NOMO-1 treated with DMSO at 0.1 percent for 48 hours (cell line): Measurements from ENCODE around the gene CEP192.
"Not testable (repeated sequence)": the region's sequence is repeated elsewhere in the genome, so short reads cannot be mapped to it uniquely, and the experiment has no call there.

Experiments used
- DNase-seq: peaks from one replicate; lab custom pipeline; 2025; ENCODE audit not compliant: unreplicated experiment; lab: John Stamatoyannopoulos, UW

CEP192 gene

GRCh38 chr18:12990967-12991820 lies at the start of gene CEP192:
TSS of gene CEP192 (plus strand) at chr18:12991362. CDS start at chr18:12999425, 8,063 bp downstream.
- peak; percentile 99 for DNase-seq

GRCh38 chr18:12943215-12943614 lies 47.9 kb upstream of the CEP192 start:
- no peak for DNase-seq

GRCh38 chr18:12944709-12945108 lies 46.5 kb upstream of the CEP192 start:
- no peak for DNase-seq

- peak; percentile 43 for DNase-seq
Measured at GRCh38 chr18:12946549-12947284, 44.4 kb upstream of the CEP192 start.

GRCh38 chr18:12947285-12948049 lies 43.7 kb upstream of the CEP192 start, which contains the start of gene SEH1L:
TSS of gene SEH1L (plus strand) at chr18:12948011. CDS start at chr18:12948122, 111 bp downstream.
- DNase-seq, result peak; percentile 94

- peak; percentile 92 for DNase-seq
Measured at GRCh38 chr18:12948050-12948804, 42.9 kb upstream of the CEP192 start.

GRCh38 chr18:12958478-12958877 lies 32.7 kb upstream of the CEP192 start:
- no peak for DNase-seq

- DNase-seq, result no peak
Measured at GRCh38 chr18:12960395-12960794, 30.8 kb upstream of the CEP192 start.

GRCh38 chr18:12960853-12961397 lies 30.2 kb upstream of the CEP192 start:
- no peak for DNase-seq

- no peak for DNase-seq
Measured at GRCh38 chr18:12963069-12963468, 28.1 kb upstream of the CEP192 start.

- no peak for DNase-seq
Measured at GRCh38 chr18:12968115-12968514, 23.0 kb upstream of the CEP192 start.

GRCh38 chr18:12968619-12969018 lies 22.5 kb upstream of the CEP192 start:
- no peak for DNase-seq

GRCh38 chr18:12973562-12974213 lies 17.5 kb upstream of the CEP192 start:
- no peak for DNase-seq

GRCh38 chr18:12975488-12975887 lies 15.7 kb upstream of the CEP192 start:
- no peak for DNase-seq

- DNase-seq, result no peak
Measured at GRCh38 chr18:12976305-12976704, 14.9 kb upstream of the CEP192 start.

- not testable (repeated sequence) for DNase-seq
Measured at GRCh38 chr18:12980065-12980464, 11.1 kb upstream of the CEP192 start.

- no peak for DNase-seq
Measured at GRCh38 chr18:12989397-12990122, 1.6 kb upstream of the CEP192 start.

GRCh38 chr18:12990123-12990475 lies 1.1 kb upstream of the CEP192 start:
- no peak for DNase-seq

GRCh38 chr18:12990641-12990966 lies 558 bp upstream of the CEP192 start:
- peak; percentile 59 for DNase-seq
